GM12873 (cell line): ENCODE measurements around the gene MEIOB.

Experiments
- TF ChIP-seq, protein P1 (sequence below): IDR thresholded peaks from 2 replicates; pipeline ENCODE4 v1.5.1; 2012; ENCODE audit warnings: low read depth, mild to moderate bottlenecking, moderate library complexity, low read length, control low read depth; ENCODE audit not compliant: insufficient read depth; ENCODE audit errors: missing control alignments

The MEIOB gene

GRCh38 chr16:1810106-1810505, 61.9 kb downstream of the MEIOB start:
- TF ChIP-seq, protein P1, sequence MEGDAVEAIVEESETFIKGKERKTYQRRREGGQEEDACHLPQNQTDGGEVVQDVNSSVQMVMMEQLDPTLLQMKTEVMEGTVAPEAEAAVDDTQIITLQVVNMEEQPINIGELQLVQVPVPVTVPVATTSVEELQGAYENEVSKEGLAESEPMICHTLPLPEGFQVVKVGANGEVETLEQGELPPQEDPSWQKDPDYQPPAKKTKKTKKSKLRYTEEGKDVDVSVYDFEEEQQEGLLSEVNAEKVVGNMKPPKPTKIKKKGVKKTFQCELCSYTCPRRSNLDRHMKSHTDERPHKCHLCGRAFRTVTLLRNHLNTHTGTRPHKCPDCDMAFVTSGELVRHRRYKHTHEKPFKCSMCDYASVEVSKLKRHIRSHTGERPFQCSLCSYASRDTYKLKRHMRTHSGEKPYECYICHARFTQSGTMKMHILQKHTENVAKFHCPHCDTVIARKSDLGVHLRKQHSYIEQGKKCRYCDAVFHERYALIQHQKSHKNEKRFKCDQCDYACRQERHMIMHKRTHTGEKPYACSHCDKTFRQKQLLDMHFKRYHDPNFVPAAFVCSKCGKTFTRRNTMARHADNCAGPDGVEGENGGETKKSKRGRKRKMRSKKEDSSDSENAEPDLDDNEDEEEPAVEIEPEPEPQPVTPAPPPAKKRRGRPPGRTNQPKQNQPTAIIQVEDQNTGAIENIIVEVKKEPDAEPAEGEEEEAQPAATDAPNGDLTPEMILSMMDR = no peak

GRCh38 chr16:1809281-1809801, 62.6 kb downstream of the MEIOB start:
- TF ChIP-seq, protein P1 = no peak

DNA sequence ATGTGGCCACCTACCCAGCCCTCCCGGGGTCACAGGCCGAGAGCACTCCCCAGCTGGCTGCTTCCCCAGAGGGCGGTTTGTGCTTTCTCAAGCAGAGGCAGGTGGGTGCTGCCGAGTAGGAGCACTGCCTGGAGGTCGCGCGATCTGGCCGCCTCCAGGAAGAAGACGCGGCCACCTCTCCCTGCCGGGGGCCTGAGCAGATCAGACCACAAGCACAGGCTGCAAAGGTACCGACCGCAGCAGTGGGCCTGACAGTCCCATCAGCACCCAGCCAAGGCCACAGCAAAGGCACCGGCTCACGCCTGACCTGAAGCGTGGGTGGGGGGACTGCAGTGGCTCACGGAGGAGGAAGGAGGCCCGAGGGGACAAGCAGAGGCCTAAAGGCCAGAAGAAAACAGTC, 63.3 kb downstream of the MEIOB start:
- TF ChIP-seq, protein P1 = no peak

- TF ChIP-seq, protein P1 = no peak
These were observed 64.3 kb downstream of the MEIOB start for GRCh38 chr16:1807626-1808025.

- TF ChIP-seq, protein P1 = no peak
These were observed 71.3 kb downstream of the MEIOB start for GRCh38 chr16:1800701-1801100.

- TF ChIP-seq, protein P1 = no peak
These were observed 76.9 kb downstream of the MEIOB start for GRCh38 chr16:1794908-1795666.

- TF ChIP-seq, protein P1 = no peak
These were observed 77.6 kb downstream of the MEIOB start for GRCh38 chr16:1794221-1794871.
